GM12864 (cell line): ENCODE data around the gene MLST8.

Source experiments
- DNase-seq: peaks from one replicate; pipeline ENCODE4 v3.0.0-alpha.2; 2011; ENCODE audit warnings: low read depth
- H3K4me3 ChIP-seq: 2 replicates; pipeline ENCODE4 v1.5.1; 2011; ENCODE audit warnings: mild to moderate bottlenecking, low read depth, low read length, control low read depth
- TF ChIP-seq, protein P1 (sequence below): IDR thresholded peaks from 2 replicates; pipeline ENCODE4 v1.5.1; 2011; ENCODE audit warnings: low read depth, mild to moderate bottlenecking, moderate library complexity, low read length, control low read depth, inconsistent platforms; ENCODE audit errors: missing control alignments

Gene MLST8

DNA sequence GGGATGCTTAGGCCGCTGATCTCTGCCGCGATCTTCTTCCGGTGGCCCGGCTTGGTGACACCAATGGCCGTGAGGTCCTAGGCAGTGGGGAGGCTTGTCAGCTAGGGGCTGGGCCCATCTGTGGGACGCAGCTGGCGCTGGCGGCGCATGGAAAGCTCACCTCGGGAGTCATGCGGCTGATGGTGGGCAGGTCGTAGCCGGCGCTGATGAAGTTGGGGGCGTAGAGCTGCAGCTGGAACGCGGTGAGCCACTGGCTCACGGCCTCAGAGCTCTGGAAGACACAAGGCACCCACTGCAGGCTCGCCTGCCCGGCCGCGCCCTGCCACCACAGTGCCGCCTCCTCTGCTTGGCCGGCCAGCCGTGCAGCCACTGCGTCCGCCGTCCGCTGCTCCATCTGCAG lies 21.6 kb upstream of the MLST8 start:
- H3K4me3 ChIP-seq = no peak overlapping the region

DNA sequence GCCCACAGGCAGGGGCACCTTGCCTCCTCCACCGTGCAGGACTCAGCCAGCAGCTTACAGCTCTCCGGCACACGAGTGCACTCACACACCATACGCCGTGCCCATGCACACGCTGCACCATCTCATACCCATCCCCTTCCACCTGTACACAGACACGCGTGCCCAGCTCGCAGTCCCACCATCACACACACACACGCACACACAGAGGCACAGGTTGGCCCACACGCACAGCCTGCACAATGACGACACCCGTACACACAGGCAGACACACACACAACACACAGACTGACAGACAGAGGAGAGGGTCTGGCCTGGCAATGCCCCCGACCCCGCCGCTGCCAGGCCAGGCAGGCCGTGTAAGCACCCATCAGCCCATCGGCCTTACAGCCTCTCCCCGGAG lies 20.9 kb upstream of the MLST8 start:
- H3K4me3 ChIP-seq = no peak overlapping the region
- no peak for DNase-seq
- TF ChIP-seq, protein P1, sequence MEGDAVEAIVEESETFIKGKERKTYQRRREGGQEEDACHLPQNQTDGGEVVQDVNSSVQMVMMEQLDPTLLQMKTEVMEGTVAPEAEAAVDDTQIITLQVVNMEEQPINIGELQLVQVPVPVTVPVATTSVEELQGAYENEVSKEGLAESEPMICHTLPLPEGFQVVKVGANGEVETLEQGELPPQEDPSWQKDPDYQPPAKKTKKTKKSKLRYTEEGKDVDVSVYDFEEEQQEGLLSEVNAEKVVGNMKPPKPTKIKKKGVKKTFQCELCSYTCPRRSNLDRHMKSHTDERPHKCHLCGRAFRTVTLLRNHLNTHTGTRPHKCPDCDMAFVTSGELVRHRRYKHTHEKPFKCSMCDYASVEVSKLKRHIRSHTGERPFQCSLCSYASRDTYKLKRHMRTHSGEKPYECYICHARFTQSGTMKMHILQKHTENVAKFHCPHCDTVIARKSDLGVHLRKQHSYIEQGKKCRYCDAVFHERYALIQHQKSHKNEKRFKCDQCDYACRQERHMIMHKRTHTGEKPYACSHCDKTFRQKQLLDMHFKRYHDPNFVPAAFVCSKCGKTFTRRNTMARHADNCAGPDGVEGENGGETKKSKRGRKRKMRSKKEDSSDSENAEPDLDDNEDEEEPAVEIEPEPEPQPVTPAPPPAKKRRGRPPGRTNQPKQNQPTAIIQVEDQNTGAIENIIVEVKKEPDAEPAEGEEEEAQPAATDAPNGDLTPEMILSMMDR = no peak

More for the DNA sequence above, 21.6 kb upstream of the MLST8 start:
- TF ChIP-seq, protein P1 = no peak
- no peak for DNase-seq

DNA sequence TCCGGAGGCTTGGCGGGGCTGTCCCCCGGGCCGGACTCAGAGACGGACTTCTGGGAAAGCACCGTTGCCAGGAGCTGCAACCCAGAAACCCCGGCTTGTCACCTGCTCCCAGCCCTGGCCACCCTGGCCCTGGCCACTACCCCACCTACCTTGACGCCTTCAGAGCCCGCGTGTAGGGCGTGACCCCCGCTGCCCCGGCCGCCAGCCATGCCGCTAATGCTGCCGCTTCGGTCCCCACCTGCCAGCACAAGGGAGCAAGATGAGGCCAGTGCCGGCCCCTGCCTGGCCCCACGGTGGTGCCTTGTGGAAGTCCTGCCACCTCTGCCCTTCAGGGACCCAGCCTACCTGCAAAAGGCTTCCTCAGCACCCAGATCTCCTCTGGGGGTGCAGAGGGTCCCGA lies 20.3 kb upstream of the MLST8 start:
- no peak overlapping the region for H3K4me3 ChIP-seq
- no peak for DNase-seq
- TF ChIP-seq, protein P1 = no peak

DNA sequence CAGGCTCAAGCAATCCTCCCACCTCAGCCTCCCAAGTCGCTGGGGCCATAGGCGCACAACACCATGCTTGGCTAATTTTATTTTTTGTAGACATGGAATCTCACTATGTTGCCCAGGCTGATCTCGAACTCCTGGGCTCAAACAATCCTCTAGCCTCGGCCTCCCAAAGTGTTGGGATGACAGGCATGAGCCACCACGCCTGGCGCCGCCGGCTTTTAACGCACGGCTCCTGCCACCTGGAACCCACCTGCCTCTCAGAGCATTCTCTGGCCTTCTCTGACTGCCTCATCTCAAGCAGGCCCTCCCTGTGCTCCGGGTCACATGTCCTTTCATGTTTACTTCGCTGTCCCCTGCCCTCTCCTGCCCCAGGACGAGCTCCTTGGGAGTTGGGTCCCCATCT lies 19.2 kb upstream of the MLST8 start:
- TF ChIP-seq, protein P1 = no peak
- DNase-seq = no peak
- H3K4me3 ChIP-seq = no peak overlapping the region

DNA sequence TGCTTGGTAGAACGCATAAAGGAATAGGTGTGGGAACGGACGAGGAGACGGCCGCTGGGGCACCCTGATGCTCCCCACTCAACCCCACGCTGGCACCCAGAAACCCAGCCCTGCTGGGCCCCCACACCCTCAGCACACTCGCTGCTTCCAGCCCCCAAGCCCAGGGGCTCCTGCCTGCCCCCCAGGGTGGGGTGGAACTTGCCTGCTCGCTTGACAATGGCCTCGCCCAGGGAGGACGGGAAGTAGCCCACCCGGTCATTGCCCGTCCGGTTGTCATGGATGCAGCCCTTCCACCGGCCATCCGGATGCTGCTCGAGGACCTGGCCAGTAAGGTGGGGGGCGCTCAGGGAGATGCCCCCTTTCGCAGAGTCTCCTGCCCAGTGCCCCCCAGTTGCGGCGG lies 18.7 kb upstream of the MLST8 start:
- H3K4me3 ChIP-seq = no peak overlapping the region
- TF ChIP-seq, protein P1 = no peak
- DNase-seq = no peak

DNA sequence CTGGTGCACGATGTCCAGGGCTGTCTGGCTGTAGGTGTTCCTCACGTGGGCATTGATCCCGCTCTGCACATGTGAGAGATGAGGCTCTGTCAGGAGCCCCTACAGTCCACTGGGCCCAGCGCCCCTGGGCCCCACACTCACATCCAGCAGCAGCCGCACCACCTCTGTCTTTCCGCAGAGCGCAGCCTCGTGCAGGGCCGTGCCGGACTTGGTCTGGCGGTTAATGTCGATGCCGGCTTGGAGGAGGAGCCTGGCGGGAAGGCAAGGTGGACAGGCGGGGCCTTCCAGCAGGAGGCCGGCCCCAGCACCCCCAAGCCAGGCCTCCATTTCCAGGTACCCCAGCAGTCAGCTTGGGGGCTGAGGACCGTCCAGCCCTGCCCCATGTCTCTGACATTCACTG lies 18.0 kb upstream of the MLST8 start:
- H3K4me3 ChIP-seq = no peak overlapping the region
- DNase-seq = no peak
- TF ChIP-seq, protein P1 = no peak

DNA sequence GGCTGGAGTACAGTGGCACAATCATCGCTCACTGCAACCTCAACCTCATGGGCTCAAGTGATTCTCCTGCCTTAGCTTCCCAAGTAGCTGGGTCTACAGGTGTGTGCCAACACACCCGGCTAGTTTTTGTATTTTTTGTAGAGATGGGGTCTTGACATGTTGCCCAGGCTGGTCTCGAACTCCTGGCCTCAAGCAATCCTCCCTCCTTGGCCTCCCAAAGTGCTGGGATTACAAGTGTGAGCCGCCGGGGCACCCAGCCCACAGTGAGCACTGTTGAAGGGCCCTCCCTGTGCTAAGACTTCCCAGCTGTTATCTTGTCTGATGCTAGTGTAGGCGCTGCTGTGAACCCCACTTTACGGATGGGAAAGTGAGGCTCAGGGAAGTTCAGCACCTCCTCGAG lies 16.9 kb upstream of the MLST8 start:
- no peak overlapping the region for H3K4me3 ChIP-seq
- no peak for DNase-seq
- TF ChIP-seq, protein P1 = no peak
